Measurements from ENCODE around the gene GOLGA6L9.
"Not testable (repeated sequence)": the region's sequence is repeated elsewhere in the genome, so short reads cannot be mapped to it uniquely, and the experiment has no call there.

DNA sequence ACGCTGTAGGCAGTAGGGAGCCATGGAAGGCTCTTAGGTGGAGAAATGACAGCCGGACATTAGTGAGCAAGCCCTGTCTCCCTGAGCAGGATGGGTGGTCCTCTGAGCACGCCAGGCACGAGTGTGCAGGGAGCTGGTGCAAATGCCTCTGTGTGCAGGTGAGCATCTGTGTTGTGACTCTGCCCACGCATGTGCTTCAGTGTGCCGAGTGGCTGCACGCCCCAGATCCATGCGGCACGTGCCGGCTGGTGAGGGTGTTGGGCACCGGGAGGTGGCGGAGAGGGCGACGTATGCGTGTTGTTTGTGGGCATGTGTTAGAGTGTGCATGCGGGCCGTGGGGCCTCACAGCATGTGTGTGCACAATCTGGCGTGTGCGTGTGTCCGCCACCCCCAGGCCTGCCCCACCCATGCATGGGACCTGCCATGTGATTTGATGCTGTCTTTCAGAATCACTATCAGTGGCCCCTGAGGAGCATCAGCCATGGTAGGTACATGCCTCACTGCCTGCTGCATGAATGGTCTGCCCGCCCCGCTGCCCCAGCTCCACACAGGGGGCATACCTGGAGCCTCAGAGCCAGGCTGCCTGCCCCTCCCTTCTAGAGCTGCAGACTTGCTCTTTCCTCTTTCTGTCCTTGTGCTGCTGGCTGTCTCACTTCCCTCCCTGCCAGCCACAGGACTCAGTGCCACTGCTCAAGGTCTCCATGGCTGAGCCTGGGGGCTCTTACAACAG lies 45.1 kb downstream of the GOLGA6L9 start:
- TF ChIP-seq EZH2phosphoT487 (IDR thresholded peaks at IDR 0.05; ENCODE audit: low read length) = not testable (repeated sequence)
- TF ChIP-seq, protein P1, sequence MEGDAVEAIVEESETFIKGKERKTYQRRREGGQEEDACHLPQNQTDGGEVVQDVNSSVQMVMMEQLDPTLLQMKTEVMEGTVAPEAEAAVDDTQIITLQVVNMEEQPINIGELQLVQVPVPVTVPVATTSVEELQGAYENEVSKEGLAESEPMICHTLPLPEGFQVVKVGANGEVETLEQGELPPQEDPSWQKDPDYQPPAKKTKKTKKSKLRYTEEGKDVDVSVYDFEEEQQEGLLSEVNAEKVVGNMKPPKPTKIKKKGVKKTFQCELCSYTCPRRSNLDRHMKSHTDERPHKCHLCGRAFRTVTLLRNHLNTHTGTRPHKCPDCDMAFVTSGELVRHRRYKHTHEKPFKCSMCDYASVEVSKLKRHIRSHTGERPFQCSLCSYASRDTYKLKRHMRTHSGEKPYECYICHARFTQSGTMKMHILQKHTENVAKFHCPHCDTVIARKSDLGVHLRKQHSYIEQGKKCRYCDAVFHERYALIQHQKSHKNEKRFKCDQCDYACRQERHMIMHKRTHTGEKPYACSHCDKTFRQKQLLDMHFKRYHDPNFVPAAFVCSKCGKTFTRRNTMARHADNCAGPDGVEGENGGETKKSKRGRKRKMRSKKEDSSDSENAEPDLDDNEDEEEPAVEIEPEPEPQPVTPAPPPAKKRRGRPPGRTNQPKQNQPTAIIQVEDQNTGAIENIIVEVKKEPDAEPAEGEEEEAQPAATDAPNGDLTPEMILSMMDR (IDR thresholded peaks at IDR 0.05; ENCODE audit: low read length) = not testable (repeated sequence)

Data from MM.1S (cell line).